CD4-positive, alpha-beta T cell treated with Interleukin-12 subunit alpha and Interleukin-12 subunit beta, for 1 hour (primary cell): Measurements from ENCODE around the gene MCTP1.

Source experiments
- DNase-seq: peaks from one replicate; pipeline ENCODE4 v3.0.0-alpha.2; 2020

The MCTP1 gene

GRCh38 chr5:94746731-94747124 lies 538.2 kb downstream of the MCTP1 start:
- DNase-seq = no peak

GRCh38 chr5:94745786-94746730 lies 538.8 kb downstream of the MCTP1 start:
- no peak for DNase-seq

- no peak for DNase-seq
Measured at GRCh38 chr5:94744906-94745305, 540.0 kb downstream of the MCTP1 start.

DNA sequence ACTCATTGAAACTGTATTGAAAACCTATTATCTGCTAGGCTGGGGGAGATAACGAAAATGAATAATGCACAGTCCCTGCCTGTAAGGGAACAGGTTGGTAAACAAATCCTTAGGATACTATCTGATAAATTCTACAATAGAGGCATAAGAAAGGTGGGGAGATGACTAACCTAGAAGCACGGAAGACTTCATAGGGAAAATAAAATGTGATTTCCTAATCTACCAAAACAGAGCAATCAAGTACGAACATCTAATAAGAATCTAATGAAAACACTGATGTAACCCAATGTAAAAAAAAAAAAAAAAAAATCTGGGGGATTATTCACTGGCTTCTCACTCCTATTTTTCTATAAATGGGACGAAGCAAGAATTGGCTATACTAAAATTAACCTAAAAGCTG lies 542.0 kb downstream of the MCTP1 start:
- DNase-seq = no peak

- no peak for DNase-seq
Measured at GRCh38 chr5:94740286-94740685, 544.6 kb downstream of the MCTP1 start.

DNA sequence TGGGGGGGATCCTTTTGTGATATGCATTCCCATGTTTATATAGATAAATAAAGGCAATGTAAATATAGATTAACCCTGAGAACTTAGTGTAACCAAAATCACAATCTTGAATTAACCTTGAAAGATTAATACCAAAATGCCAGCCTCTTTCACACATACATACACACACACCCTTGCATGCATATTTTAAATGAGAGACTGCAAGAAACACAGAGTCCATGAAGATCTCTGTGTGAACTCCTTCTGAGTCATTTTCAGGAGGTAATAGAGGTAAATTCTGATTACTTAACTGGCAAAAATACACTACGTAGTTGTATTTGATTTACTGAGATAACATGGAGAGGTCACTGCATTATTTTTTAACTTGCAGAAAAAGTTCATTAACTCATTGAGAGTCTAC lies 548.4 kb downstream of the MCTP1 start:
- no peak for DNase-seq

DNA sequence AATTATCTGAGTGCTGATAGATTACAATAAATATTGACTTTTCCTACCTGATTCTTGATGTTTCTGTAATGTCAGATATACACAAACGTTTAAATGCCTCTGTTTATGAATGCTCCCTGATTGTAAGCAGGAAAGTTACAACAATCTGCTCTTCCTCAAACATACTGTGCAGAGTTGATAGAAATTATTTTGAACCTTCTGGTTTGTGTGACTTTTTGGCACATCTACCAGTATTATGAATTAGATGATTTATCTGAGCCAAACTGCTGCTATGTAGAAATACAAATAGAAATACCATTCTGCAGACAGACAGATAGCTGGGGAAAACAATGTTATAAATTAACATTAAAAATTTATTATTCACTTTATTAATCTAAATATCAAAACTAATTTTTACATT lies 553.4 kb downstream of the MCTP1 start:
- DNase-seq = no peak

DNA sequence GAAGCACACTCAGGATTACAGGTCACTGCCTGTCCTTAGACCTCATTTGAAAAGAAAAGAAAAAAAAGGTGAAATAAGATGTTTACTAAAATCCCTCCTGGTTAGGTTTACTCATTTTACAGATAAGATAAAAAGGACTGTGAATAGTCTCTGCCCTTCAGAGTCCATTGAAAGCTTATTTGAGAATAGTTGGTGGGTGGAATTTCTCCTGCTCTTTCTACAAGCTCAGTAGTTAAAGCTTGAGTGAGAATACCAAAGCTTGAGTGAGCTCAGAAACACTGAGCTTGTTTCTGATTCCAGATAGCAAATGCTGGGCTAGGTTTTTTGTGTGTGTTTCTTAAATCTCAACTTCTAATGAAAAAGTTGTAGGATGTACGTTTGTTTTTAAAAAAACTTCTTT lies 559.8 kb downstream of the MCTP1 start:
- no peak for DNase-seq

- DNase-seq = no peak
Measured at GRCh38 chr5:94715768-94716167, 569.1 kb downstream of the MCTP1 start.

- no peak for DNase-seq
Measured at GRCh38 chr5:94711785-94712184, 573.1 kb downstream of the MCTP1 start.

DNA sequence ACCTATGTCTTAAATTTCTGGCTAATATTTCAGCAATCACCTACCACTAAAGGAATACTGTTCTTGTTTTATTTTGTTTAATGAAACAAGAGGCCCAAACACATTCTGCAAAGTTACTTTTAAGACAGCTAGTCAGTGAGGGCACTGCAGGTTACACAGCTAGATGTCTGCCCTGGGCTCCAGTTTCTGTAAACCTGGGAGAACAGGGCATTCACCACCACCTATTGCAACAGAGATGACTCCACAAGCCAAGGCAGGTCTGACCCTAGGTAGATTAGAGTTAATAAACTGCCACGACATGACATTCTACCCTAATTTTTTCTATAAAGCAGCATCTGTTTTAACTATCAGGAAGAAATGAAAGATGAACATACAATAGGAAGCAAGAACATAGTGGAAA lies 575.6 kb downstream of the MCTP1 start:
- no peak for DNase-seq

DNA sequence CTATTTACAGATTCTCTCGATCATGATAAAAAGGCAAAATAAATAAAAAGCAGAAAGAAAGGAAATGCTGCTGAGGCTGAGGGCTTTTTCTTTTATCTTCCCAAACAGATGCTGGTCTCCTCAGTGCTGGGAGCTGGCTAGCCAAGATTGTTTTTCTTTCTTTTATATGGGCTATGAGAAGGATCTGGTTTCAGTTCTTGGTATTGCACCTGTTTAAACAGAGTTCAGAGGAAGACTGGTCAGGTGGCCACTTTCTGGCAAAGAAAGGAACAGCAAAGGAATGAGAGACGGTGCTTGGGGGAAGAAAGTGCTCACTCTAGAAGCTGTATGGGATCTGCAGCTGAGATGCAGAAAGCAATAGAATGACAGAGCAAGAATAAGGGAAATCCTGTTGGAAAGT lies 577.5 kb downstream of the MCTP1 start:
- no peak for DNase-seq

DNA sequence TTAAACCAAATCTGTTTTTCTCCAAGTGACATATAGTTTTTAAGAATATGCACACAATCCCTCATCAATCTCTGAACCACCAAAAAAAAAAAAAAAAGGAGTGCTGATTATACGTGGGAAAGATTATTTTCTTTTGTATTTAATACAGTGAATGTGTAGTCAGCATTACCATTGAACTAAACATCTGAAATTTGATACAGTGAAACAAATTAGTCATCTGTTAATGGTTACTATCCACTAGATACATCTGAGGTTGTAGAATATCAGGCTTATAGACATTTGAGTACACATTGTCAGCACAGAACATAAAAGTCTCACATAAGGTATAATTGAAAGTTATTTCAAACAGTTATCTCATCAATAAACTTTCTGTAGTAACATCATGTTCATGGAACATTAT lies 579.5 kb downstream of the MCTP1 start:
- DNase-seq = no peak

GRCh38 chr5:94702729-94703128 lies 582.2 kb downstream of the MCTP1 start:
- no peak for DNase-seq

GRCh38 chr5:94700592-94700991 lies 584.3 kb downstream of the MCTP1 start:
- DNase-seq = peak; percentile 6

- no peak for DNase-seq
Measured at GRCh38 chr5:94699562-94699961, 585.3 kb downstream of the MCTP1 start.

DNA sequence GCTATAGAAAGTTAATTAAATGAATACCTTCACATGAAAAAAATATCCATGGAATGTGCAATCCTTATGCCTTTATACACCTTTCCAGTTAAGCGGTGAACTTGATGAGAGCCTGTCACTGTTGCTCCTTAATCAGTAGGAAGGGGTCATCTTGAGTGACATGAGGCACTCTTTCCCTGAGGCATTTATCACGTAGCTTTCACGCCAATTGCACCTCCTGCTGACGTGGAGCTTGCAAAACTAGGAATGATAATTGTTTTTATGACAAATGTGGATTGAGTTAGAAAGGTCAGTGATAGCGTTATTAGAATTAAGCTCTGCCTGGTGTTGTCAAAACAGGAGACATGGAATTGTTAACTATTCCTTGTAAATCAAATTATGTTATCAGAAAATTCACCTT lies 586.7 kb downstream of the MCTP1 start:
- DNase-seq = no peak

DNA sequence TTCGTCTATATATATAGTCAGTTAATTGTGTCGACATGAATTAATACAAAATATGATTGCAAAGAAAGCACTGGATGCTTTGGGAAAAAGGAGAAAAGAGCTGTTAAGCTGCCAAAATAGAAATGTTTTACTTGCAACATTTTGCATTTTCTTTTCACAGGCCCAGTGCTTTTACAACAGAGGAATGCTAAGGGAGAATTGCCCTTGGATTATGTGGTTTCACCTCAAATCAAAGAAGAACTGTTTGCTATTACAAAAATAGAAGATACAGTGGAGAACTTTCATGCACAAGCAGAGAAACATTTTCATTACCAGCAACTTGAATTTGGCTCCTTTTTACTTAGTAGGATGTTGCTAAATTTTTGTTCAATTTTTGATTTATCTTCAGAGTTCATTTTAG lies 590.2 kb downstream of the MCTP1 start:
- DNase-seq = no peak

- no peak for DNase-seq
Measured at GRCh38 chr5:94693845-94694370, 591.0 kb downstream of the MCTP1 start.

- peak; percentile 56 for DNase-seq
Measured at GRCh38 chr5:94693043-94693822, 591.7 kb downstream of the MCTP1 start.

- DNase-seq = no peak
Measured at GRCh38 chr5:94692581-94692980, 592.3 kb downstream of the MCTP1 start.

DNA sequence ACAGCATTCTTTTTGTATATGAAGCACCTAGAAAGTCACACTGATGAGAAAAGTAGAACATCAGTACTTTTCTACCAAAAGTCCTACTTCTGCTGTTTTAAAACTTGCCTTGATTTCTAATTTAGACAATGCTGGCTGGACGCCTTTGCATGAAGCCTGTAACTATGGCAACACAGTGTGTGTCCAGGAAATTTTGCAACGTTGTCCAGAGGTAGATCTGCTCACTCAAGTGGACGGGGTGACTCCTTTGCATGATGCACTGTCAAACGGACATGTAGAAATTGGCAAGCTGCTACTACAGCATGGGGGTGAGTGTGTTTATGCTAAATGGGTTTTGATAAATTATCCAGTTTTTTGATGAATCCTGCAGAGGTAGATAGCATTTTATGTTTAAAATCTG lies 592.9 kb downstream of the MCTP1 start:
- DNase-seq = no peak

- DNase-seq = no peak
Measured at GRCh38 chr5:94691291-94691690, 593.6 kb downstream of the MCTP1 start.

- no peak for DNase-seq
Measured at GRCh38 chr5:94690778-94691177, 594.1 kb downstream of the MCTP1 start.
